HUES6 (cell line): Measurements from ENCODE around the gene UBE2F.
"Not testable (repeated sequence)": the region's sequence is repeated elsewhere in the genome, so short reads cannot be mapped to it uniquely, and the experiment has no call there.

Experiments
- H3K27ac ChIP-seq: 2 replicates; pipeline ENCODE4 v1.7.0; 2013; ENCODE audit warnings: low read depth, mild to moderate bottlenecking, low read length, inconsistent platforms
- H3K27me3 ChIP-seq: 2 replicates; pipeline ENCODE4 v1.6.1; 2013; ENCODE audit warnings: low read length; ENCODE audit not compliant: control insufficient read depth, insufficient read depth
- H3K36me3 ChIP-seq: 2 replicates; pipeline ENCODE4 v1.6.1; 2013; ENCODE audit warnings: low read length; ENCODE audit not compliant: control insufficient read depth, insufficient read depth
- H3K4me1 ChIP-seq: 2 replicates; pipeline ENCODE4 v1.6.1; 2013; ENCODE audit warnings: low read length; ENCODE audit not compliant: control insufficient read depth, insufficient read depth
- H3K4me3 ChIP-seq: 2 replicates; pipeline ENCODE4 v1.5.1; 2013; ENCODE audit warnings: low read depth, low read length
- H3K9ac ChIP-seq: one replicate; pipeline ENCODE4 v1.6.1; 2013; ENCODE audit warnings: mild to moderate bottlenecking, low read length
- H3K9me3 ChIP-seq: 2 replicates; pipeline ENCODE4 v1.6.1; 2013; ENCODE audit warnings: low read depth, low read length; ENCODE audit not compliant: control insufficient read depth, insufficient read depth

Gene UBE2F

GRCh38 chr2:238063414-238064189 lies 96.8 kb downstream of the UBE2F start:
- Histone ChIP-seq H3K9me3 (no peaks in the 10 kb centered on the region), H3K27ac (no peak overlapping the region), H3K36me3 (peaks cover 44% of the 10 kb centered on the region), H3K4me3 (no peak overlapping the region), H3K27me3 (no peaks in the 10 kb centered on the region), H3K9ac (no peak overlapping the region), H3K4me1 (0 out of 2 replicates have a peak, but pooled peaks cover 6% of the 10 kb centered on the region)

GRCh38 chr2:238064376-238064775 lies 97.6 kb downstream of the UBE2F start:
- H3K9ac ChIP-seq = no peak overlapping the region
- H3K36me3 ChIP-seq = peaks cover 52% of the 10 kb centered on the region
- no peaks in the 10 kb centered on the region for H3K27me3 ChIP-seq
- H3K4me3 ChIP-seq = no peak overlapping the region
- H3K9me3 ChIP-seq = no peaks in the 10 kb centered on the region
- H3K27ac ChIP-seq = no peak overlapping the region
- H3K4me1 ChIP-seq = 0 out of 2 replicates have a peak, but pooled peaks cover 5% of the 10 kb centered on the region

GRCh38 chr2:238065071-238065846 lies 98.4 kb downstream of the UBE2F start:
- no peak overlapping the region for H3K4me3 ChIP-seq
- H3K4me1 ChIP-seq = no peaks in the 10 kb centered on the region
- no peaks in the 10 kb centered on the region for H3K9me3 ChIP-seq
- no peaks in the 10 kb centered on the region for H3K27me3 ChIP-seq
- no peak overlapping the region for H3K9ac ChIP-seq
- H3K27ac ChIP-seq = no peak overlapping the region
- H3K36me3 ChIP-seq = peaks cover 59% of the 10 kb centered on the region

GRCh38 chr2:238066218-238066617 lies 99.4 kb downstream of the UBE2F start:
- H3K9me3 ChIP-seq = no peaks in the 10 kb centered on the region
- no peak overlapping the region for H3K27ac ChIP-seq
- peaks cover 64% of the 10 kb centered on the region for H3K36me3 ChIP-seq
- H3K9ac ChIP-seq = no peak overlapping the region
- H3K27me3 ChIP-seq = no peaks in the 10 kb centered on the region
- H3K4me1 ChIP-seq = no peaks in the 10 kb centered on the region
- H3K4me3 ChIP-seq = no peak overlapping the region

GRCh38 chr2:238066718-238067117 lies 99.9 kb downstream of the UBE2F start:
- H3K9ac ChIP-seq, H3K4me1 ChIP-seq, H3K27ac ChIP-seq, H3K9me3 ChIP-seq, H3K4me3 ChIP-seq, H3K27me3 ChIP-seq: not testable (repeated sequence)
- H3K36me3 ChIP-seq = peaks cover 68% of the 10 kb centered on the region

- Histone ChIP-seq H3K4me1 (no peaks in the 10 kb centered on the region), H3K9me3 (no peaks in the 10 kb centered on the region), H3K9ac (no peak overlapping the region), H3K4me3 (no peak overlapping the region), H3K36me3 (peaks cover 81% of the 10 kb centered on the region), H3K27ac (no peak overlapping the region), H3K27me3 (no peaks in the 10 kb centered on the region)
These were observed 101.1 kb downstream of the UBE2F start for GRCh38 chr2:238067939-238068338.

GRCh38 chr2:238069021-238069709 lies 102.4 kb downstream of the UBE2F start:
- no peak overlapping the region for H3K9ac ChIP-seq

GRCh38 chr2:238069877-238070276 lies 103.1 kb downstream of the UBE2F start:
- Histone ChIP-seq H3K27me3 (no peaks in the 10 kb centered on the region), H3K9ac (no peak overlapping the region), H3K27ac (no peak overlapping the region), H3K9me3 (no peaks in the 10 kb centered on the region), H3K4me3 (no peak overlapping the region), H3K36me3 (peaks cover 88% of the 10 kb centered on the region), H3K4me1 (no peaks in the 10 kb centered on the region)

More at GRCh38 chr2:238069021-238069709, 102.4 kb downstream of the UBE2F start:
- Histone ChIP-seq H3K4me3 (no peak overlapping the region), H3K9me3 (no peaks in the 10 kb centered on the region), H3K36me3 (peaks cover 89% of the 10 kb centered on the region), H3K27me3 (no peaks in the 10 kb centered on the region), H3K4me1 (no peaks in the 10 kb centered on the region), H3K27ac (no peak overlapping the region)

- Histone ChIP-seq H3K9ac (no peak overlapping the region), H3K9me3 (no peaks in the 10 kb centered on the region), H3K27ac (no peak overlapping the region), H3K36me3 (peaks cover 54% of the 10 kb centered on the region), H3K4me1 (0 out of 2 replicates have a peak, but pooled peaks cover 5% of the 10 kb centered on the region), H3K4me3 (no peak overlapping the region), H3K27me3 (no peaks in the 10 kb centered on the region)
These were observed 108.6 kb downstream of the UBE2F start for GRCh38 chr2:238075397-238075796.

GRCh38 chr2:238077292-238077691 lies 110.5 kb downstream of the UBE2F start:
- Histone ChIP-seq H3K27me3 (no peaks in the 10 kb centered on the region), H3K4me3 (no peak overlapping the region), H3K9ac (peak overlapping the region; percentile 12), H3K4me1 (0 out of 2 replicates have a peak, but pooled peaks cover 5% of the 10 kb centered on the region), H3K36me3 (peaks cover 59% of the 10 kb centered on the region), H3K27ac (peak overlapping the region; percentile 87), H3K9me3 (no peaks in the 10 kb centered on the region)
